ENCODE results near the gene OR5AU1. TPM values are rescaled to one million over a fixed set of nuclear protein-coding genes. Genes with fewer than 3 reads are reported as not detected.

Gene OR5AU1
- not detected in 2 replicates for total RNA-seq
- long read RNA-seq, result 0 reads

- H3K36me3 Mint-ChIP-seq (ENCODE audit: unreplicated experiment), result no peaks in the 10 kb centered on the region
- peaks cover 5% of the 10 kb centered on the region for H3K4me1 Mint-ChIP-seq (ENCODE audit: unreplicated experiment)
Measured at GRCh38 chr14:21155963-21156362, at the start of gene OR5AU1. TSS of gene OR5AU1 (minus strand) at chr14:21156063. CDS start at chr14:21155872, 191 bp downstream.

GRCh38 chr14:21205026-21205677, 49.3 kb upstream of the OR5AU1 start:
- Mint-ChIP-seq H3K27me3 (ENCODE audit: unreplicated experiment) (no peaks in the 10 kb centered on the region), H3K4me3 (ENCODE audit: unreplicated experiment) (no peak overlapping the region), H3K27ac (ENCODE audit: unreplicated experiment) (no peak overlapping the region), H3K36me3 (ENCODE audit: unreplicated experiment) (peaks cover 73% of the 10 kb centered on the region), H3K4me1 (ENCODE audit: unreplicated experiment) (peaks cover 4% of the 10 kb centered on the region), H3K9me3 (ENCODE audit: unreplicated experiment) (no peaks in the 10 kb centered on the region)
- TF ChIP-seq CTCF (IDR thresholded peaks at IDR 0.05), result no peak
- DNase-seq (ENCODE audit: extremely low spot score, unreplicated experiment), result no peak

More at GRCh38 chr14:21155963-21156362, at the start of gene OR5AU1:
- H3K9me3 Mint-ChIP-seq (ENCODE audit: unreplicated experiment), result no peaks in the 10 kb centered on the region
- no peak within 1 kb of the TSS for H3K27ac Mint-ChIP-seq (ENCODE audit: unreplicated experiment)
- TF ChIP-seq CTCF (IDR thresholded peaks at IDR 0.05), result no peak
- H3K4me3 Mint-ChIP-seq (ENCODE audit: unreplicated experiment), result no peak within 1 kb of the TSS
- H3K27me3 Mint-ChIP-seq (ENCODE audit: unreplicated experiment), result peaks cover 51% of the 10 kb centered on the region
- DNase-seq (ENCODE audit: extremely low spot score, unreplicated experiment), result no peak

DNA sequence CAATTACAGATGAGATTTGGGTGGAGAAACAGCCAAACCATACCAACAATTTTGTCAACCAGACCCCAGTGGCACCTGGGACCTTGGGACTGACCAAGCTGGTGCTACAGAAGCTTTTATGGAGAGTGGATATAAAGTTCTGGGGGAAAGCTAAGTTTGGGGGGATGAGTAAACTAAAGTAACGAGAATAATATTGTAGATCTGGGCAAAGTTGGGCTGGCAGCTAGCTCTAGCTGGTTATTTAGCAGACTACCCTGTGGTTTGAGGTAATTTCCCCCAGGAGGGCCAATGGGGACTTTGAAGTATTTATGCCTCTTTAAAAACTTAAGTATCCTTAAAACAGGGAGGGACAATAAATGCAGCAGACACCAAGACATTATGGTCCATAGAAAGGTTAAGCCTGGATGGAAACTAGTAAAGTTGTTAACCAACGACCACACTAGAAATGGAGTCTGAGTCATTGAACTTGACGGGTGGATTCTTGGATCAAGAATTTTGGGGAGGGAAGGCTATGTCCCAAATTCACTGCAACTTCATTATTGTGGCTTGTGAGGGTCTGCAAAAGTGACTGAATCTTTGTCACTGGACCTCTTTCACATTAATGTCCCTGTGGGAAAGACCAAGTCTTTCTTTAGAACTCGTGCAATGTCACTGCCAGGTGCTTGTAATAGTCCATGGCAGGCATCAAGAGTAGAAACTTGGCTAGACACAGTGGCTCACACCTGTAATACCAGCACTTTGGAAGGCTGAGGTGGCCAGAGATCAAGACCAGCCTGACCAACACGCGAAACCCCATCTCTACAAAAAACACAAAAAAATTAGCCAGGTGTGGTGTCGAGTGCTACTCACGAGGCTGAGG, 48.5 kb upstream of the OR5AU1 start:
- peaks cover 65% of the 10 kb centered on the region for H3K36me3 Mint-ChIP-seq (ENCODE audit: unreplicated experiment)
- no peaks in the 10 kb centered on the region for H3K27me3 Mint-ChIP-seq (ENCODE audit: unreplicated experiment)
- H3K27ac Mint-ChIP-seq (ENCODE audit: unreplicated experiment), result no peak overlapping the region
- DNase-seq (ENCODE audit: extremely low spot score, unreplicated experiment), result no peak
- H3K9me3 Mint-ChIP-seq (ENCODE audit: unreplicated experiment), result no peaks in the 10 kb centered on the region
- no peak overlapping the region for H3K4me3 Mint-ChIP-seq (ENCODE audit: unreplicated experiment)
- H3K4me1 Mint-ChIP-seq (ENCODE audit: unreplicated experiment), result peaks cover 4% of the 10 kb centered on the region
- no peak for TF ChIP-seq CTCF (IDR thresholded peaks at IDR 0.05)

DNA sequence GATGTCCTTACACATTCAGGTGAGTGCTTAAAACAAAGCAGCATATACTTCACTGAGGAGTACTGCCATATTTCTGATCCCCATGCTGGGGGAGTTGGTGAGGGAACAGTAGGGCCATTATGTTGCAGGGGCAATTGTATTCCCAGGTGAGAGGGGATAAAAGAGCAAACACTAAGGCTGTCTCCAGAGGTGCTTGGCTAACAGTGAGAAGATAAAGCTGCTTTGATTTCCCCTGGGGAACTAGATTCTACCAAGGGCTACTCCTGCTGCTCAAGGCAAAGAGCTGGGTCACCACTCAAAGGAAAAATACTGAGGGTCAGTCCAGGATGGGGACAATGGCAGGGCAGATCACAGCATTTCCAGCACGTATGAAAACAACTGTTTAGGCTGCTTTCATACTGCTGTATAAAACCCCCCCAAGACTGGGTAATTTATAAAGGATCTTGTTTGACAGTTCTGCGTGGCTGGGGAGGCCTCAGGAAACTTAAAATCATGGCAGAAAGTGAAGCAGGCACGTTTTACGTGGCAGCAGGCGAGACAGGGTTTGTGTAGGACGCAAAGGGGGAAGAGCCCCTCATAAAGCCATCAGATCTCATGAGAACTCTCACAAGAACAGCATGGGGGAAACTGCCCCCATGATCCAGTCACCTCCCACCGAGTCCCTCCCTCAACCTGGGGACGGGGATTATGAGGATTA, 47.8 kb upstream of the OR5AU1 start:
- DNase-seq (ENCODE audit: extremely low spot score, unreplicated experiment), result no peak
- H3K36me3 Mint-ChIP-seq (ENCODE audit: unreplicated experiment), result peaks cover 59% of the 10 kb centered on the region
- H3K4me3 Mint-ChIP-seq (ENCODE audit: unreplicated experiment), result no peak overlapping the region
- H3K27ac Mint-ChIP-seq (ENCODE audit: unreplicated experiment), result no peak overlapping the region
- H3K9me3 Mint-ChIP-seq (ENCODE audit: unreplicated experiment), result no peaks in the 10 kb centered on the region
- no peaks in the 10 kb centered on the region for H3K27me3 Mint-ChIP-seq (ENCODE audit: unreplicated experiment)
- peaks cover 4% of the 10 kb centered on the region for H3K4me1 Mint-ChIP-seq (ENCODE audit: unreplicated experiment)
- no peak for TF ChIP-seq CTCF (IDR thresholded peaks at IDR 0.05)
